HG02610 (cell line): ENCODE data around the gene RASGRF1.
"Not testable (repeated sequence)": the region's sequence is repeated elsewhere in the genome, so short reads cannot be mapped to it uniquely, and the experiment has no call there.

Experiments
- ATAC-seq: cut with Tn5 transposase; IDR thresholded peaks from one replicate; pipeline ENCODE4 v1.9.1; 2021; ENCODE audit warnings: mild to moderate bottlenecking, moderate library complexity; ENCODE audit not compliant: unreplicated experiment

RASGRF1 gene

GRCh38 chr15:78938658-78939488 is 151.7 kb downstream of the RASGRF1 start:
- peak; percentile 85 for ATAC-seq

DNA sequence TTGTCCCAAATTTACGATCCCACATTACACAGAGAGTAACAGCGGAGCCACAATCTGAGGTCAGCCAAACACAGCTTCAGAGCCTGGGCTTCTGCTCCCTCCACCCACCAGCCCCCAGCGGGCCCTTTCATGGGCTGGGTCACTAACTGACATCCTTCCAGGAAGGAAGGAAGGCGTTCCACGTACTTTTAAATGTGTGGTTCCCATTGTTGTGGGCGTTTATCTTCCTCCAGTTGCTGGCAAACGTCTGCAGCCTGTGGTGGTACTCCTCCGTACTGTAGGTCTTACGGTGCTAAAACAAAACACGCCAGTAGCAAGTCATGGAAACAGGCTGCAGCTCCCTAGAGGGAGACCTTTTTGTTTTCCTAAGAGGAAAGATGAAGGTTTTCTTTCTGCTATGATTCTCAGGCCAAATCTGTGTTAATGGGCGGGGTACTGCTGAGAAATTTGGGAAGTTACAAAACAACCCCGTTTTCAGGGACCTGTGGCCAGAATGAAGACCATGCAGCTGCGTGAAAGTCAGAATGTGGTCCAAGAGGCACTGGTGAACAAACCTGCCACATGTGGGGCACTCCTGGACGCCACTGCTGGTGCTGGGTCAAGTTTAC is 153.3 kb downstream of the RASGRF1 start:
- no peak for ATAC-seq

DNA sequence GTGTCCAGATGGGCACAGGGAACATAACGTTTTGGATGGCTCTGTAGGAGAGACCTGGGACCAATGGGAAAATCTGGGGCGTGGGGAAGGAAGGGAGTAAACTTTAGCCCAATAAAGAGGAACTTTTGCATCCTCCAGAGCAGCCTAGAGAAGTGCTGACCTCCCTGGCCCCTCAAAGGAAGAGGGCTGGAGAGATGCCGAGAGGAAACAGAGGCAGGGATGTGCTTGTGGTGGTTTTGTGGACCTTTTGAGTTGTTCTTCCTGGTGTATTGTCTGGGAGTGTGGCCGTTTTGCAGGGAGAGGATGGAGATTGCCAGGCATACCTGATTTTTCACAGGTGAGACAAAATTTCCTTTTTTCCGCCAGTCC is 155.9 kb downstream of the RASGRF1 start:
- ATAC-seq, result no peak

- ATAC-seq, result no peak
Measured at GRCh38 chr15:78933823-78934654, 156.5 kb downstream of the RASGRF1 start.

DNA sequence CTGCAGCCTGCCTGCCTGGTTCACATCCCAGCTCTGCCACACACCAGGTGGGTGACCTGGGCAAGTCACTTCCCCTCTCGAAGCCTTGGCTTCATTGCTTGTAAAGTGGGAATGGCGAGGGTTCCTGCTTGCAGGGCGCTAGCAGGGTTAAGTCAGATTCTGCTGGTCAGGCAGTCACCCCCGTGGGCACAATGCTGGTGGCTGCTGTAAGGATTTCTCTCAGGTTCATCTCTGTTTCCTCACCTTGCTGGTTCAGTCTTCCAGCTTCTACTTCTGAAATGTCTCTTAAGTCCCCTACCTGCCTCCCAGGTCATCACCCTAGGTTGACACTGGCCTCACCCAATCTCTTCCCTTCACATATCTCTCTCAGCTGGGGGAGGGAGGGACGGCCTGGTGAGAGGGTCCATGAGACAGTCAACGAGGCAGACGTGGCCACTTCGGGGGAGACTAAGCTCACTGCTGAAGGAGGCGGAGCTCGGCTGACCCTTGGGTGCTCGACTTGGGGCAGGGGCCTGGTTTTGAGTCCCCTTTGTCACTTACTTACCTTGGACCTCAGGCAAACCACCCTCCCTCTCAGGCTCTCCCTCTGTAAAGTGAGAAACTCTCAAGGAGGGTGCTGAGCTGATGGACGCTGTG is 157.3 kb downstream of the RASGRF1 start:
- ATAC-seq, result no peak

- no peak for ATAC-seq
Measured at GRCh38 chr15:78932258-78932808, 158.2 kb downstream of the RASGRF1 start.

- no peak for ATAC-seq
Measured at GRCh38 chr15:78931439-78932257, 158.9 kb downstream of the RASGRF1 start.

DNA sequence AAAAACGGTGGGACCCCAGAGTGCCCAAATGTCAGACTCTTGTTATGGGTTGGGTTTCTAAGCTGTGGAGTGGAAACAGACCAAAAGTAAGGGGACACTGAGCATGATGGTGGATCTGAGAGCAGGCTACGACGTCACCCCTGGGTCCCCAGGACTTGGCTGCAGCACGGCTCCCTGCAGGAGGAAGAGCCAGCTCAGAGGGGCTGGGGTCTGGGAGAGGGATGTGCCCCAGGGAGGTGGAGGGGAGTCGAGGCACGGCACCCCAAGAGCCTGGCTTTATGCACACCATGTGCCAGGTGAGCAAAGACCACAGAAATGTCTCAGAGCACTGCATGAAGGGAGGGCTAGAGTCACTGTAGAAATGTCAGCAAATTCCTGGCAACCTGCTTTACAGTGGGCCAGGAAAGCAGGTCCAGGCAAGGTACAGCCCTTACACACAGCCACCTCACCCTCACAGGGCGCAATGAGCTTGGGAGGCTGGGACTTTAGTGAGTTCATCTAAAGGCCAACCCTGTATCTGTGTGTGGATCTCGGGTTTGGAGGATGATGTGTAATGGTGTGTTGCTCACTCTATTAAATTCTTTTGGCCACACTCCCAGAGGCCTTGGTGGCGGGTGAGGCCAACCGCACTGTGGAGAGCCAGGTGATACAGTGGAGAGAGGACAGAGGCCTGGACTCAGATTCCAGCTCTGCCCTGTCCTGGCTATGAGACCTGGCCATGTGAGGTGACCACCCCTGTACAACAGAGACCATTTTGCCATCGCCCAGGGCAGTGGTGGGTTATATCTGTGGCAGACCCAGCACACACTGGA is 159.8 kb downstream of the RASGRF1 start:
- ATAC-seq, result no peak

DNA sequence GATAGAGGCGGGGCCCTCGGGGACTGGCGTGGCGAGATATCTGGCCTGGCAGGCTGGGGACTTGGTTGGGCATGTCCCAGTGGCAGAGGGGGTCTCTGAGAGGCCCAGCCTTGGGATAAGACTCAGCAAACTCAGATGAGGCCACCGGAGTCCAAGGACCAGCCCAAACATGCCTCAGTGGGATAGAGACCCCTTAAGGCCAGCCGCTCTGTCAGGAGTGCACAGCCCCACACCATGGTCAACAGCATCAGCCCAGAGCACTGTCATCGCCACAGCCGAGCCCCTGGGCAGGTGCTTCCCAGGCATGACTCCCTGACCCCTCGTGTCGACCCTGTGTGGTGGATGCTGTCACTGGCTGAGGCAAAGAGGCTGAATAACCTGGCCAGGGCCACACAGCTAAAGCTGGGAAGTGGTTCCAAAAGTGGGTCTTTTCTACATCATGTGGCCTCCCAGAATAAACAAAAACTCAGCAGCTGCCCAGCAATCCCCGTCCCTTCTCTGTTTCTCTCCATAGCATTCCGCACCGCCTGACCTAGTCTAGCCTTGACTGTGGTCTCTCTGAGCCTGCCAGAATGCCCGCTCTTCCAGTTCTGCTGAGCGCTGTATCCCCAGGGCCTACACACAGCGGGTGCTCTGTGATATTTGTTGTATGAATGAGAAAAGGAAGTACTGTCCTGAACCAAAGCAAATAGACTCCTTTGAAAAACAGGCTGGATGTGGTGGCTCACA is 160.9 kb downstream of the RASGRF1 start:
- ATAC-seq, result no peak

- no peak for ATAC-seq
Measured at GRCh38 chr15:78928616-78929093, 161.9 kb downstream of the RASGRF1 start.

GRCh38 chr15:78928176-78928575 is 162.4 kb downstream of the RASGRF1 start:
- ATAC-seq, result not testable (repeated sequence)

GRCh38 chr15:78927077-78927790 is 163.3 kb downstream of the RASGRF1 start:
- ATAC-seq, result no peak

DNA sequence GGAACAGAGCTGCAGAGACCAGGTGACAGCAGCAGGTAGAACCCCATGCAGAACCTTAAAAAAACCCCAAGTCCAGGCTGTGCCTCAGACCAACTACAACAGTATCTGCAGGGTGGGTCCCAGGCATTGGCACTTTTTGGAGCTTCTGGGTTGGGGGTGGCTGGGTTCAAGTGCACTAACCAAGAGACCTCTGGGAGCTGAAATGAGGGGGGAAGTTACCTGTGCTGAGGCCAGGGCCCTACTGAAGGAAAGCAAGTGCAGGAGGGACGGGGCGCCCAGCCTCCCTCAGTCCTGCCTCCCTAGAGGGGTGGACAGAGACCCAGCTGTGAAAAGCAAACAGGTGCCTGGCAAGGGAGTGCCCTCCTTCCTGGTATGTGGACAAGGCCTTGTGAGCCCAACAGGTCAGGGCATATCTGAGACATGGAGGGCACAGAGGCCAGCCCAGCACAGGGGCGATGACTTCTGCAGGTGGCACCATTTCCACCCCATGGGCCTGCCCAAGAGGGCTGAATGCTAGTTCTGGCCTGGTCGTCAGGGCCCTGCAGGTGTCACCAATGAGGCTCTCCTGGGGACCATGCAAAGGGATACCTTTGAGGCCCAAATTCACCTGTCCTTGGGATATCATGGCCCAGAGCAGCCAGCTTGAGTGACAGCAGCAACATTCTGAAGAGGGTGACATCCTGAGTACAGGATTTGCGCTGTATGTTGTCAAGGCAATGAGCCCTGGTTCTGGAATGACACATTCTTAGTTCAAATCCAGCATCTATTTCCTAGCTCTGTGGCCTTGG is 164.4 kb downstream of the RASGRF1 start:
- ATAC-seq, result no peak

- ATAC-seq, result no peak
Measured at GRCh38 chr15:78925076-78925624, 165.4 kb downstream of the RASGRF1 start.

DNA sequence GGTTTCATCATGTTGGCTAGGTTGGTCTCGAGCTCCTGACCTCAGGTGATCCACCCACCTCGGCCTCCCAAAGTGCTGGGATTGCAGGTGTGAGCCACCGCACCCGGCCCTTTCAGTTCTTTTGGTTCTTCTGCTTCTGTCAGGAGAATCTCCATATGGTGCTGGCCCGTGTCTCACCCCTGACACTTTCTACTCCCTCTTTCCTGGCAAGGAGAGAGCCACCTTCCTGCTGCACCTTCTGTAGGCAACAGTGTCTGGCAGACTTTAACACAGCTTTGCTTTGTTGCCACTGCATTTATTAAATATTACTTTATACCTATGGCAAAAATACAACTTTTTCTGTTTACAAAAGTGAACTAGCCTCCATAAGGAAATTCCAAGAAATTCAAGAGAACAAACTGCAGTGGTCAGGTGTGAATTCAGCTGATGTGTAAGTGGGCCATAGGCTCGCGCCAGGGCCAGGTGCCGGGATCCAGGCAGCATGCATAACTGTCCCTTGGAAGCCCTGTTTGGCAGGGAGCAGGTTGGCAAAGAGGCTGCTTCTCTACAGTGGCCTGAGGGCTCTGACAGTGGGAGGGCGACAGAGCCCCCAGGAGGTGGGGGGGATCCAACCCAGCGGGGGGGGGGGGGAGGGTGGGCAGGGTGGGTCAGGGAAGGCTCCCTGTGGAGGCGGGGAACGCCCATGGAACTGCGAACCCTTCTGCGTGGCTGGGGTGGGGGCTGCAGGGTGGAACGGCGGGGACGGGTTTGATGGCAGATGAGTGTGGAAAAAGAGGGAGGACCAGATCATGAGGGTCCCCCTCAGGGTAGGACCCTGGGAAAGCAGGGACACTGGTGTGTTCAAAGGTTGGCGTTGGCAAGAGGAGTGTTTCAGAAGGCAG is 166.9 kb downstream of the RASGRF1 start:
- ATAC-seq, result no peak

- no peak for ATAC-seq
Measured at GRCh38 chr15:78923015-78923414, 167.6 kb downstream of the RASGRF1 start.
